Daoy (cell line): Measurements from ENCODE around the gene ALOXE3. TPM values are rescaled to one million over a fixed set of nuclear protein-coding genes. Genes with fewer than 3 reads are reported as not detected.
"Not testable (repeated sequence)": the region's sequence is repeated elsewhere in the genome, so short reads cannot be mapped to it uniquely, and the experiment has no call there.

Experiments
- DNase-seq: peaks from one replicate; pipeline ENCODE4 v3.0.0-alpha.2; 2015; ENCODE audit warnings: low read depth
- total RNA-seq: library from RNA; depleted of rRNA; stranded (reverse); fragments of >200 nt; shearing (Covaris generic); gene quantifications from 2 replicates; pipeline ENCODE4 v1.2.3, GENCODE V29; 2014

Gene ALOXE3
- total RNA-seq, 1 experiment from 2014 or later, result not detected

- no peak for DNase-seq
Observed at GRCh38 chr17:8096541-8096940, 21.8 kb downstream of the ALOXE3 start.

GRCh38 chr17:8095361-8095760, 23.0 kb downstream of the ALOXE3 start:
- DNase-seq, result no peak

GRCh38 chr17:8091033-8091687, 27.2 kb downstream of the ALOXE3 start:
- DNase-seq, result peak; percentile 18

GRCh38 chr17:8089728-8090127, 28.6 kb downstream of the ALOXE3 start:
- no peak for DNase-seq

GRCh38 chr17:8087952-8088230, 30.4 kb downstream of the ALOXE3 start:
- DNase-seq, result no peak

- DNase-seq, result no peak
Observed at GRCh38 chr17:8087075-8087951, 31.0 kb downstream of the ALOXE3 start, which contains the start of gene ALOX12B. Gene ALOX12B, minus strand, starts transcription at chr17:8087716. Its CDS starts 274 bp downstream, at chr17:8087442.

- DNase-seq, result no peak
Observed at GRCh38 chr17:8084250-8084649, 34.1 kb downstream of the ALOXE3 start.

GRCh38 chr17:8082292-8082691, 36.0 kb downstream of the ALOXE3 start:
- DNase-seq, result no peak

GRCh38 chr17:8081876-8082275, 36.4 kb downstream of the ALOXE3 start:
- no peak for DNase-seq

GRCh38 chr17:8080799-8081219, 37.5 kb downstream of the ALOXE3 start:
- DNase-seq, result no peak

- DNase-seq, result no peak
Observed at GRCh38 chr17:8080208-8080798, 38.0 kb downstream of the ALOXE3 start.

GRCh38 chr17:8079291-8080207, 38.8 kb downstream of the ALOXE3 start:
- DNase-seq, result peak; percentile 77

- not testable (repeated sequence) for DNase-seq
Observed at GRCh38 chr17:8077939-8078338, 40.4 kb downstream of the ALOXE3 start.

- DNase-seq, result no peak
Observed at GRCh38 chr17:8076502-8077266, 41.6 kb downstream of the ALOXE3 start.

- no peak for DNase-seq
Observed at GRCh38 chr17:8075574-8076342, 42.6 kb downstream of the ALOXE3 start.

GRCh38 chr17:8075081-8075480, 43.2 kb downstream of the ALOXE3 start:
- DNase-seq, result no peak

- DNase-seq, result no peak
Observed at GRCh38 chr17:8074554-8074953, 43.8 kb downstream of the ALOXE3 start.

- DNase-seq, result peak; percentile 66
Observed at GRCh38 chr17:8073627-8074484, 44.5 kb downstream of the ALOXE3 start.
